DMS153 (cell line): Measurements from ENCODE around the gene SENP5.
"Not testable (repeated sequence)": the region's sequence is repeated elsewhere in the genome, so short reads cannot be mapped to it uniquely, and the experiment has no call there.

Source experiments
- DNase-seq: peaks from one replicate; lab custom pipeline; 2025; lab: John Stamatoyannopoulos, UW

Gene SENP5

GRCh38 chr3:196867507-196868296 is at the start of gene SENP5:
Gene SENP5 (plus strand): TSS chr3:196867920. CDS start chr3:196885182, 17,262 bp downstream.
- peak; percentile 71 for DNase-seq

GRCh38 chr3:196821806-196822355 is 45.8 kb upstream of the SENP5 start:
- DNase-seq: no peak

GRCh38 chr3:196829651-196830050 is 38.1 kb upstream of the SENP5 start:
- DNase-seq: not testable (repeated sequence)

- DNase-seq: no peak
Observed at GRCh38 chr3:196835086-196835485, 32.6 kb upstream of the SENP5 start.

- DNase-seq: not testable (repeated sequence)
Observed at GRCh38 chr3:196836626-196837025, 31.1 kb upstream of the SENP5 start.

GRCh38 chr3:196837819-196838420 is 29.8 kb upstream of the SENP5 start:
- no peak for DNase-seq

- DNase-seq: not testable (repeated sequence)
Observed at GRCh38 chr3:196839351-196839750, 28.4 kb upstream of the SENP5 start.

- no peak for DNase-seq
Observed at GRCh38 chr3:196842567-196843434, 24.9 kb upstream of the SENP5 start.

GRCh38 chr3:196843435-196844110 is 24.1 kb upstream of the SENP5 start:
- no peak for DNase-seq

- DNase-seq: not testable (repeated sequence)
Observed at GRCh38 chr3:196844235-196845219, 23.2 kb upstream of the SENP5 start.

- not testable (repeated sequence) for DNase-seq
Observed at GRCh38 chr3:196848375-196848774, 19.3 kb upstream of the SENP5 start.

- DNase-seq: no peak
Observed at GRCh38 chr3:196849180-196849741, 18.5 kb upstream of the SENP5 start.

- DNase-seq: not testable (repeated sequence)
Observed at GRCh38 chr3:196863000-196863399, 4.7 kb upstream of the SENP5 start.

- DNase-seq: no peak
Observed at GRCh38 chr3:196867155-196867506, 589 bp upstream of the SENP5 start.

- DNase-seq: no peak
Observed at GRCh38 chr3:196868297-196868661, 559 bp downstream of the SENP5 start.

- no peak for DNase-seq
Observed at GRCh38 chr3:196872316-196872715, 4.6 kb downstream of the SENP5 start.

GRCh38 chr3:196874511-196875094 is 6.9 kb downstream of the SENP5 start:
- DNase-seq: not testable (repeated sequence)

GRCh38 chr3:196875258-196875657 is 7.5 kb downstream of the SENP5 start:
- no peak for DNase-seq

GRCh38 chr3:196883361-196883760 is 15.6 kb downstream of the SENP5 start:
- no peak for DNase-seq

GRCh38 chr3:196886144-196886543 is 18.4 kb downstream of the SENP5 start:
- DNase-seq: no peak
